Measurements from ENCODE around the gene ARRB1. TPM values are rescaled to one million over a fixed set of nuclear protein-coding genes. Genes with fewer than 3 reads are reported as not detected.

ARRB1 gene
- total RNA-seq, 1 donor from 2014 or later, result 9.3 TPM

GRCh38 chr11:75262961-75263852 lies 88.3 kb downstream of the ARRB1 start:
- ATAC-seq, result peak; percentile 20
- no peak for DNase-seq (ENCODE audit: low spot score)

GRCh38 chr11:75262436-75262835 lies 89.0 kb downstream of the ARRB1 start:
- DNase-seq (ENCODE audit: low spot score), result no peak
- ATAC-seq, result no peak

- ATAC-seq (no peak), DNase-seq (ENCODE audit: low spot score) (no peak)
These were observed 89.5 kb downstream of the ARRB1 start for GRCh38 chr11:75261902-75262361.

- no peak for ATAC-seq
- DNase-seq (ENCODE audit: low spot score), result no peak
These were observed 90.9 kb downstream of the ARRB1 start for GRCh38 chr11:75260396-75261170.

GRCh38 chr11:75254326-75254725 lies 97.1 kb downstream of the ARRB1 start:
- ATAC-seq, result no peak

GRCh38 chr11:75249704-75250103 lies 101.8 kb downstream of the ARRB1 start:
- no peak for DNase-seq (ENCODE audit: low spot score)
- no peak for ATAC-seq

More at GRCh38 chr11:75254326-75254725, 97.1 kb downstream of the ARRB1 start:
- no peak for DNase-seq (ENCODE audit: low spot score)

GRCh38 chr11:75248924-75249256 lies 102.6 kb downstream of the ARRB1 start:
- ATAC-seq (no peak), DNase-seq (ENCODE audit: low spot score) (no peak)

GRCh38 chr11:75246671-75247350 lies 104.7 kb downstream of the ARRB1 start:
- ATAC-seq (no peak), DNase-seq (ENCODE audit: low spot score) (no peak)

GRCh38 chr11:75246006-75246670 lies 105.3 kb downstream of the ARRB1 start:
- DNase-seq (ENCODE audit: low spot score), result no peak
- ATAC-seq, result no peak

- no peak for ATAC-seq
- no peak for DNase-seq (ENCODE audit: low spot score)
These were observed 106.0 kb downstream of the ARRB1 start for GRCh38 chr11:75245356-75246005.

- no peak for ATAC-seq
- no peak for DNase-seq (ENCODE audit: low spot score)
These were observed 107.2 kb downstream of the ARRB1 start for GRCh38 chr11:75244052-75244814.

- DNase-seq (ENCODE audit: low spot score) (no peak), ATAC-seq (no peak)
These were observed 108.5 kb downstream of the ARRB1 start for GRCh38 chr11:75242722-75243600.

GRCh38 chr11:75241906-75242644 lies 109.4 kb downstream of the ARRB1 start:
- DNase-seq (ENCODE audit: low spot score) (no peak), ATAC-seq (no peak)

GRCh38 chr11:75241036-75241905 lies 110.2 kb downstream of the ARRB1 start:
- peak; percentile 88 for DNase-seq (ENCODE audit: low spot score)
- ATAC-seq, result peak; percentile 98

- DNase-seq (ENCODE audit: low spot score), result no peak
These were observed 111.0 kb downstream of the ARRB1 start, which contains the start of gene TPBGL for GRCh38 chr11:75240311-75241035. TPBGL (plus strand) TSS chr11:75240774; CDS start chr11:75241050, 276 bp downstream.

More at GRCh38 chr11:75240311-75241035, 111.0 kb downstream of the ARRB1 start, which contains the start of gene TPBGL:
- ATAC-seq, result no peak
